Forelimb muscle (tissue), 1 donor: ENCODE data around the gene CDC42BPB. TPM values are rescaled to one million over a fixed set of nuclear protein-coding genes. Genes with fewer than 3 reads are reported as not detected.

Source experiments
- DNase-seq: peaks from one replicate; pipeline ENCODE4 v3.0.0-alpha.2; 2013; ENCODE audit warnings: low read depth
- polyA plus RNA-seq: library from polyadenylated mRNA; unstranded; fragments of 120-200 nt; gene quantifications from one replicate; pipeline ENCODE4 v1.2.1, GENCODE V29; 2013; ENCODE audit not compliant: insufficient read length

The CDC42BPB gene
- polyA plus RNA-seq, 1 donor = 50.8 TPM

GRCh38 chr14:102914474-102915291 lies 142.7 kb downstream of the CDC42BPB start:
- DNase-seq = no peak

- DNase-seq = no peak
Measured at GRCh38 chr14:102913341-102914211, 143.8 kb downstream of the CDC42BPB start.

GRCh38 chr14:102911991-102912761 lies 145.2 kb downstream of the CDC42BPB start:
- DNase-seq = no peak

- DNase-seq = no peak
Measured at GRCh38 chr14:102911541-102911951, 145.8 kb downstream of the CDC42BPB start.

- no peak for DNase-seq
Measured at GRCh38 chr14:102910442-102910841, 146.9 kb downstream of the CDC42BPB start.

DNA sequence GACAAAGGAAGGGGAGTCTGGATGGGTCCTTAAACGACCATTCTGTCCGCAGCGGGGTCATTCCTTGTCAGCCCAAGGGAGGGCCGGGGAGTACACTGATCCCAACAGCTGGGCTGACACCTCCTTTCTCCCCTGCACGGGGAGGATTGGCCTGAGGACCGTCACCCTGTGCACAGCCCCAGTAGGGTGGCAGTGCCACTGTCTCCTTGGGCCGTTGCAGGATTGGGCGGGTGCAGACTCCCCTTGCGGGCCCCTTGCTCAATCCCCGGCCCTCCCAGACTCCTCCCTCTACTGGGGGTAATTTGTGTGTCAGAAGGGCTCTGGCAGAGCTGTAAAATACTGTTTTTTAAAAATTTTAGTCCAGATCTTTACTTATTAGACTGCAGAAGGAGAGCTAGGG lies 147.4 kb downstream of the CDC42BPB start:
- no peak for DNase-seq

DNA sequence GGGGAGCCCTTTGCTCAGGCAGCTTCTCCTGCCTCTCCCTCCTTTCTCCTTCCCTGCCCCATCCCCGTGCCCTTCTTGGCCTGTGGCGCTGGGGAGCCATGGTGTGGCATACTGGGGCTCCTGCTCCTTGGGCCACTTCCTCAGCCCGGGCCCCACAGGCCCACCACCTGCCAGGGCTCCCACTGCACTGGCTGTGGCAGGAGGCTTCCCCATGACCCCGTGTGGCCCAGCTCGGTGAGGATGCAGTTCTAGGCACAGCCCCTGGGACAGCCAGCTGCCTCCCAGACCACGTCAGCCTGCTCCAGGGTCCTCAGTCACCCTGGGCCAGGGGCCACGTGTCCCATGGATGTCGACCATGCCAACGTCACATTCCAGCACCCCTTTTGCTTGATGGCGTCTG lies 147.9 kb downstream of the CDC42BPB start:
- DNase-seq = no peak

DNA sequence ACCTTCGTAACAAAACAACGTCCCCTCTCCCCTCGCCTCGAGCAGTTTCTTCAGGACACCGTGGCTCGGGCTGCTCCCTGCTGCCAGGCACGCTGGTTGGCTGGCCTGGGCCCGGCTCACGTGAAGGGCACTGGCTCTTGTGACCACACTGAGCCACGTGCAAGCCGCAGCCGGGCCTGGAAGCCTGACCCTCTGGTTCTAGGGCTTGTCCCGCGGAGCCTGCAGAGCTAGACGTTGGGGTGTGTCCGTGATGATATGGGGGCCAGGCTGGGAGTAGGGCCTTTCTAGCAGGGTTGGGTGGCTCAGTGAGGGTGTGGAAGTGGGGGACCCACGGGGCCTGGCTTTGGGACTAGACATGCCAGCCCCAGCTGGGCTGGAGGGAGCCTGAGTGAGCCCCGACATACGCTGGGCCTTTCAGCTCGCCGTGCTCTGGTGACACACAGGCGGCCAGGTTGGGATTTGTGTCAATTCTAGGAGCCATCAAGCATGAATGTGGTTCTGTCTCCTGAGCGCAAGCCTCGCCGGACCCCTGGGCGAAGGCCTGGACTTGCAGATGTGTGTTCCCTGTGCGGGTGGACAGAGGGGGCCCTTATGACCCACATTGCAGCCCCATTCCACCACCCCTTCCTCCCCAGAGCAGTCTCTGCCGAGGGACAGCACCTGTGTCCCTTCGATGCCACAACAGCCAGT lies 148.4 kb downstream of the CDC42BPB start:
- DNase-seq = no peak

- no peak for DNase-seq
Measured at GRCh38 chr14:102907980-102908730, 149.2 kb downstream of the CDC42BPB start.

DNA sequence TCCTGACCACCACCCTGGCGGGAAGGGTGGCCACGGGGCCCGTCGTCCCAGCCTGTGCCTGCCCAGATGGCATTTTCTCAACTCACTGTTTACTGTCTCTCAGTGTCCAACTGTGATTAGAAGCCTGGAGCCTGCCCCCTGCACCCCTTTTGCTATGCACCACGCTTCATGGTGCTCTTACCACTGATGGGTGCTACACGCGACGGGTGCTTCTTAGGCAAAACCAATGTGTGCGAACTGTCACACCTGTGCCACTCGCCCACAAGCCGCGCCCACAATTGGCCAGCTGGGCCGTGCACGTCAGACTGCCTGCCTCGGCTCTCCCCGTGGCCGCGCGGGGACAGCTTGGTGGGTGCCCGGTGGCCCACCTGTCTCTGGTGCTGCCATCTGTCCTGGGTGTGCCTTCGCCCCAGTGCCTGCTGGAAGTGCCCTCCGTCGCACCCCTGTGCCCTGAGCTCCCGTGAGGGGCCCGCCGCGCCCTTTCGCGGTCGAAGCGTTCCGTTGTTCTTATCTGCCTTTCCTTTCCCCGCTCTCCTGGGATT lies 150.0 kb downstream of the CDC42BPB start:
- no peak for DNase-seq

DNA sequence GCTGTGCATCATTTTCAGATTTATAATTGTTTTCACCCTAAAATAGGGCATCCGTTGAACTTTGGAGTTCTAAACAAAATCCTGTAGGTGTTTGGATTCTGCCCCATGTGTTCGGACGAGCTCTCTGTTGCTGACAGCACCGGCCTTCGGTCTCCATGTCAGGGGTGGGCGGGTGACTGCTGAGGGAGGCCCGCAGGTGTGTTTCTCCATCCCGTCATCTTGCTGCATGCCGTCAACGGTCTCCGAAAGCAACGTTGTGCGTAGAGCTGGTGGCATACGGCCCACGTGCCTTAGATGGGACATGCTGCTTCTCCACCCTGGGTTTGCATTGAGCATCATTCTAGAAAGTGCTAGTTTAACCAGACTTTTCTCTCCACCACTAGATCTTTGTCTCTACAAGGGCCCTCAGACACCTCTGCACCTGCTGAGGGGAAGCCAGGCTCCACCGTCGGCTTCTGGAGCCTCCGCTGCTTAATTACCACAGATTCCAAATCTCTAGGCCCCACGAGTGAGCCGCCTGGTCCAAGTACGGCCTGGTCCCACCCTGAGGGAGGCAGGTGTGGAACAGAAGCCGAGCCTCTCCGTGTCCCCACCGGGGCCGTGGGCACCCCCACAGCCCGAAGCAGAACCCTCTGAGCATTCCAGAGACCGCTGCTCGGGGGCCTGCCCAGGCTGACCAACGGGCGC lies 150.6 kb downstream of the CDC42BPB start:
- no peak for DNase-seq

DNA sequence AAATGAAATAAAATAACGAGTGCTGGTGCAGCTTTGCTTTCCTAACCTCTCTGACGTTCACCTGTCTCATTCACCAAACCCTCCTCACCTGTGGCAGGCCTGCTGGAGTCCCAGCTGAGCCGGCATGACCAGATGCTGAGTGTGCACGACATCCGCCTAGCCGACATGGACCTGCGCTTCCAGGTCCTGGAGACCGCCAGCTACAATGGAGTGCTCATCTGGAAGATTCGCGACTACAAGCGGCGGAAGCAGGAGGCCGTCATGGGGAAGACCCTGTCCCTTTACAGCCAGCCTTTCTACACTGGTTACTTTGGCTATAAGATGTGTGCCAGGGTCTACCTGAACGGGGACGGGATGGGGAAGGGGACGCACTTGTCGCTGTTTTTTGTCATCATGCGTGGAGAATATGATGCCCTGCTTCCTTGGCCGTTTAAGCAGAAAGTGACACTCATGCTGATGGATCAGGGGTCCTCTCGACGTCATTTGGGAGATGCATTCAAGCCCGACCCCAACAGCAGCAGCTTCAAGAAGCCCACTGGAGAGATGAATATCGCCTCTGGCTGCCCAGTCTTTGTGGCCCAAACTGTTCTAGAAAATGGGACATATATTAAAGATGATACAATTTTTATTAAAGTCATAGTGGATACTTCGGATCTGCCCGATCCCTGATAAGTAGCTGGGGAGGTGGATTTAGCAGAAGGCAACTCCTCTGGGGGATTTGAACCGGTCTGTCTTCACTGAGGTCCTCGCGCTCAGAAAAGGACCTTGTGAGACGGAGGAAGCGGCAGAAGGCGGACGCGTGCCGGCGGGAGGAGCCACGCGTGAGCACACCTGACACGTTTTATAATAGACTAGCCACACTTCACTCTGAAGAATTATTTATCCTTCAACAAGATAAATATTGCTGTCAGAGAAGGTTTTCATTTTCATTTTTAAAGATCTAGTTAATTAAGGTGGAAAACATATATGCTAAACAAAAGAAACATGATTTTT lies 151.9 kb downstream of the CDC42BPB start:
- DNase-seq = no peak

GRCh38 chr14:102903889-102904512 lies 153.3 kb downstream of the CDC42BPB start:
- no peak for DNase-seq

DNA sequence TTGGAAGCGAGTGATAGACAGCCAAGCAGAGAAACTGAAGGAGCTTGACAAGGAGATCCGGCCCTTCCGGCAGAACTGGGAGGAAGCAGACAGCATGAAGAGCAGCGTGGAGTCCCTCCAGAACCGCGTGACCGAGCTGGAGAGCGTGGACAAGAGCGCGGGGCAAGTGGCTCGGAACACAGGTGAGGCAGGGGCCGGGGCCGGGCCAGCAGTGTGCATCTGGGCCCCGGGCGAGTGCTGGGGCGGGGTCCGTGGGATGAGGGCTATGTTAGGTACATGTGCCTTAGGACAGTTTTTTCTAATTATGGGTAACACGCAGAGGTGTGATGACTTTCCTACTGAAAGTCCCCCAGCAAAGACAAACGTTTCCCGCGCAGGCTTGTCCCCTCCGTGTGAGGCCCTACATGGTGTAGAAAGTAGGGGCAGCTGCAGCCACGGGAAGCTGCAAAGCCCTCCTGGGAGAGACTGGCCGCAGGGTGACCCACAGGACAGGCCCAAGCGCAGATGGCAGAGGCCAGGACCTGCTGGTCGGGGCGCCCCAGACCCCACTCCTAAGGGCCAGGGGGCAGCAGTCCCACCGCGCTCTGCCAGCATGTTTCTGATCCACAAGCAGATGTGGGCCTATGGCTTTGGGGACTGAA lies 154.0 kb downstream of the CDC42BPB start:
- DNase-seq = no peak

DNA sequence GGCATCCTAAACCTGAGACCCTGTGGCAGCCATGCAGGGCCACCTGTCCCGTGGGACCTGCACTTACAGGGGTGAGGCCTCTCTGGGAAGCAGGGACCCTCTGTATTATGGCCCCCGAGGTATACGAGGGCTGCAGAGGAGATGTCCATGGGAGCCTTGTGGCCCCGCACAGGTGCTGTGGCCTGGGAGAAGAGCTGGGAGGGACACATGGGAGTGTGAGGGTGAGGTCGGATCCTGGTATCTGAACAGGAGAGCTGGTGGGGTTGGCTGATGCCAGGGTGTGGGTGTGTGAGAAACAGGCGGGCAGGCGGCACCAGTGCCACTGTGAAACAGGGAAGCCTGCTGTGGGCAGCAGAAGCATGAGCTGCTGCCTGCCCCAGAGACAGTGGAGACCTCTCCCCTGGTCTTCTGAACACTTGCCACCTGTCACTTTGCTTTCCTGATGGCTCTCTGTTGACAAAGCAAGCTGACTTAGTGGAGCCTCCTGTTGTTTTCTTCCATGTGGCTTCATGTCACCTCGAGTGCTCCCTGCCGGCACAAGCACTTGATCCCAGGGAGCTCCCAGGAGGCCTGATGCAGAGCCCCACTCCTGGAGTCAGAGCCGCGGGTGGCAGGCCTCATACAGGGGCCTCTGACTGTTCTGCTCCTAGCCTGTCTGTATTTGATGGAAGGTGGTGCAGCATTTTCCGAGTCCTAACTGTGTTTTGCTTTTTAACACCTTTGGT lies 154.7 kb downstream of the CDC42BPB start:
- DNase-seq = no peak

DNA sequence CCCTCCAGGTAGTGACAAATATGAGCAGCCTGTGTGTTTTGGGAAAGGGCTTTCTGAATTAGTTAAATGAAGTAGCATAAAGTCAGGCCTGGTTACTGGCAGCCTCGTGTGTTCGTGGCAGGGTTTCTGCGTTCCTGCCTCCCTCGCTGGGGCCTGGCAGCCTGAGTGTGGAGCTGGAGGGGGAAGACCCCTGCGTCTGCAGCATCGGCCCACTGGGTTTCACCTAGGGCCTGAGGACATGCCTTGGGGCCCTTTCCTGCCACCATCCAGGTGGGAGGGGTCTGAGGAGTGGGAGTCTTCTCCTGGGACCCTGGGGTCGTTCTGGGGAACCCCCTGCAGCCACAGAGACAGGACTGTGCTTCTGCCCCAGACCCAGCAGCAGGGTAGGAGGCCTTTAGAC lies 155.3 kb downstream of the CDC42BPB start:
- no peak for DNase-seq

DNA sequence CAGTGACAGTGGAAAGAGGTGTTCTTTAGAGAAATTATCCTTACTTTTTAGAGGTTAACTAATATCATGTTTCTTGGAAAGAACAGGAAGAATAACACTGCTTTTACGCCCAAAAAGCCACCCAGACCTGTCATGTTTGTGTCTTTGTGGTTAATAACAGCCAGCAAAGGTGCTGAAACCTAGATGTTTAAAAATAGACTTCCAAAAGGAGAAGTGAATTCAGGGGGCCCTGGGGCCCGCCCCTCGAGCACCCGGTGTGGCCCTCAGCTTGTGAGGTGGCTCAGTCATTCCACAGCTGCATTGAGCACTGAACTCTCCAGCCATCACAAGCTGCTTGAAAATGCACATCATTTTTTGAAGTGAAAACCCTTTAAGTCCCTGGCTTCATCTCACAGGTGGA lies 155.7 kb downstream of the CDC42BPB start:
- no peak for DNase-seq
